ENCODE measurements around the gene MAP3K20.
"Not testable (repeated sequence)": the region's sequence is repeated elsewhere in the genome, so short reads cannot be mapped to it uniquely, and the experiment has no call there.

The MAP3K20 gene

GRCh38 chr2:173249661-173250641 is 174.3 kb downstream of the MAP3K20 start:
- H3K9me3 Mint-ChIP-seq = no peaks in the 10 kb centered on the region
- peaks cover 51% of the 10 kb centered on the region for H3K36me3 Mint-ChIP-seq (ENCODE audit: low read depth)
- intact Hi-C loops (cut with micrococcal nuclease) = no loop called here
- no peak overlapping the region for H3K27ac Mint-ChIP-seq
- no peaks in the 10 kb centered on the region for H3K27me3 Mint-ChIP-seq
- H3K4me1 Mint-ChIP-seq (ENCODE audit: low read depth) = peaks cover 5% of the 10 kb centered on the region
- no peak overlapping the region for H3K4me3 Mint-ChIP-seq

GRCh38 chr2:173251225-173251624 is 175.6 kb downstream of the MAP3K20 start:
- Mint-ChIP-seq H3K27me3 (no peaks in the 10 kb centered on the region), H3K27ac (no peak overlapping the region), H3K4me3 (no peak overlapping the region), H3K4me1 (ENCODE audit: low read depth) (peaks cover 5% of the 10 kb centered on the region), H3K9me3 (no peaks in the 10 kb centered on the region), H3K36me3 (ENCODE audit: low read depth) (peaks cover 55% of the 10 kb centered on the region)
- intact Hi-C loops (cut with micrococcal nuclease) = no loop called here

GRCh38 chr2:173252581-173252980 is 176.9 kb downstream of the MAP3K20 start:
- peaks cover 5% of the 10 kb centered on the region for H3K4me1 Mint-ChIP-seq (ENCODE audit: low read depth)
- intact Hi-C loops (cut with micrococcal nuclease) = no loop called here
- H3K27ac Mint-ChIP-seq = no peak overlapping the region
- H3K27me3 Mint-ChIP-seq = no peaks in the 10 kb centered on the region
- peaks cover 47% of the 10 kb centered on the region for H3K36me3 Mint-ChIP-seq (ENCODE audit: low read depth)
- no peaks in the 10 kb centered on the region for H3K9me3 Mint-ChIP-seq
- H3K4me3 Mint-ChIP-seq = no peak overlapping the region

GRCh38 chr2:173254659-173255058 is 179.0 kb downstream of the MAP3K20 start:
- intact Hi-C loops (cut with micrococcal nuclease) = no loop called here
- peaks cover 5% of the 10 kb centered on the region for H3K4me1 Mint-ChIP-seq (ENCODE audit: low read depth)

GRCh38 chr2:173258701-173259100 is 183.1 kb downstream of the MAP3K20 start:
- Mint-ChIP-seq H3K36me3 (ENCODE audit: low read depth) (peaks cover 46% of the 10 kb centered on the region), H3K9me3 (no peaks in the 10 kb centered on the region), H3K27me3 (no peaks in the 10 kb centered on the region), H3K4me1 (ENCODE audit: low read depth) (peaks cover 22% of the 10 kb centered on the region), H3K4me3 (no peak overlapping the region), H3K27ac (no peak overlapping the region)
- intact Hi-C loops (cut with micrococcal nuclease) = no loop called here

More at GRCh38 chr2:173254659-173255058, 179.0 kb downstream of the MAP3K20 start:
- Mint-ChIP-seq H3K27ac (no peak overlapping the region), H3K36me3 (ENCODE audit: low read depth) (peaks cover 53% of the 10 kb centered on the region), H3K27me3 (no peaks in the 10 kb centered on the region), H3K4me3 (no peak overlapping the region), H3K9me3 (no peaks in the 10 kb centered on the region)

- peaks cover 59% of the 10 kb centered on the region for H3K36me3 Mint-ChIP-seq (ENCODE audit: low read depth)
Measured at GRCh38 chr2:173262356-173262755, 186.7 kb downstream of the MAP3K20 start.

GRCh38 chr2:173264151-173264550 is 188.5 kb downstream of the MAP3K20 start:
- intact Hi-C loops (cut with micrococcal nuclease) = no loop called here
- peaks cover 59% of the 10 kb centered on the region for H3K36me3 Mint-ChIP-seq (ENCODE audit: low read depth)
- H3K4me3 Mint-ChIP-seq = peak overlapping the region; percentile 66
- no peaks in the 10 kb centered on the region for H3K9me3 Mint-ChIP-seq
- peaks cover 47% of the 10 kb centered on the region for H3K4me1 Mint-ChIP-seq (ENCODE audit: low read depth)
- peak overlapping the region; percentile 90 for H3K27ac Mint-ChIP-seq
- H3K27me3 Mint-ChIP-seq = no peaks in the 10 kb centered on the region

More at GRCh38 chr2:173262356-173262755, 186.7 kb downstream of the MAP3K20 start:
- Mint-ChIP-seq H3K27ac (peak overlapping the region; percentile 76), H3K4me1 (ENCODE audit: low read depth) (peaks cover 47% of the 10 kb centered on the region)
- H3K4me3 Mint-ChIP-seq; H3K9me3 Mint-ChIP-seq; H3K27me3 Mint-ChIP-seq; intact Hi-C loops (cut with micrococcal nuclease): not testable (repeated sequence)

GRCh38 chr2:173264603-173265366 is 189.1 kb downstream of the MAP3K20 start:
- H3K27me3 Mint-ChIP-seq = no peaks in the 10 kb centered on the region
- H3K27ac Mint-ChIP-seq = peak overlapping the region; percentile 90
- intact Hi-C loops (cut with micrococcal nuclease) = no loop called here
- peak overlapping the region; percentile 66 for H3K4me3 Mint-ChIP-seq
- H3K36me3 Mint-ChIP-seq (ENCODE audit: low read depth) = peaks cover 54% of the 10 kb centered on the region
- H3K9me3 Mint-ChIP-seq = no peaks in the 10 kb centered on the region
- peaks cover 47% of the 10 kb centered on the region for H3K4me1 Mint-ChIP-seq (ENCODE audit: low read depth)

GRCh38 chr2:173271135-173271534 is 195.5 kb downstream of the MAP3K20 start:
- H3K9me3 Mint-ChIP-seq = peaks cover 9% of the 10 kb centered on the region
- H3K27me3 Mint-ChIP-seq = peaks cover 5% of the 10 kb centered on the region
- H3K27ac Mint-ChIP-seq = no peak overlapping the region
- peaks cover 14% of the 10 kb centered on the region for H3K4me1 Mint-ChIP-seq (ENCODE audit: low read depth)
- peaks cover 22% of the 10 kb centered on the region for H3K36me3 Mint-ChIP-seq (ENCODE audit: low read depth)
- intact Hi-C loops (cut with micrococcal nuclease) = no loop called here
- H3K4me3 Mint-ChIP-seq = no peak overlapping the region

GRCh38 chr2:173271825-173272224 is 196.2 kb downstream of the MAP3K20 start:
- H3K27me3 Mint-ChIP-seq = peaks cover 5% of the 10 kb centered on the region
- peaks cover 11% of the 10 kb centered on the region for H3K9me3 Mint-ChIP-seq
- intact Hi-C loops (cut with micrococcal nuclease) = no loop called here
- H3K36me3 Mint-ChIP-seq (ENCODE audit: low read depth) = peaks cover 15% of the 10 kb centered on the region
- no peak overlapping the region for H3K4me3 Mint-ChIP-seq
- no peak overlapping the region for H3K27ac Mint-ChIP-seq
- peaks cover 11% of the 10 kb centered on the region for H3K4me1 Mint-ChIP-seq (ENCODE audit: low read depth)

- intact Hi-C loops (cut with micrococcal nuclease) = no loop called here
- H3K4me3 Mint-ChIP-seq = no peak overlapping the region
- peaks cover 5% of the 10 kb centered on the region for H3K27me3 Mint-ChIP-seq
- H3K4me1 Mint-ChIP-seq (ENCODE audit: low read depth) = peaks cover 11% of the 10 kb centered on the region
- H3K36me3 Mint-ChIP-seq (ENCODE audit: low read depth) = peaks cover 5% of the 10 kb centered on the region
- H3K27ac Mint-ChIP-seq = no peak overlapping the region
- H3K9me3 Mint-ChIP-seq = peaks cover 11% of the 10 kb centered on the region
Measured at GRCh38 chr2:173272849-173273248, 197.2 kb downstream of the MAP3K20 start.

- H3K9me3 Mint-ChIP-seq = peaks cover 11% of the 10 kb centered on the region
- no peak overlapping the region for H3K27ac Mint-ChIP-seq
- intact Hi-C loops (cut with micrococcal nuclease) = no loop called here
- no peak overlapping the region for H3K4me3 Mint-ChIP-seq
- peaks cover 13% of the 10 kb centered on the region for H3K4me1 Mint-ChIP-seq (ENCODE audit: low read depth)
- peaks cover 3% of the 10 kb centered on the region for H3K27me3 Mint-ChIP-seq
- no peaks in the 10 kb centered on the region for H3K36me3 Mint-ChIP-seq (ENCODE audit: low read depth)
Measured at GRCh38 chr2:173278794-173279526, 203.3 kb downstream of the MAP3K20 start.

GRCh38 chr2:173279527-173279868 is 203.9 kb downstream of the MAP3K20 start:
- peaks cover 11% of the 10 kb centered on the region for H3K9me3 Mint-ChIP-seq
- intact Hi-C loops (cut with micrococcal nuclease) = no loop called here
- no peaks in the 10 kb centered on the region for H3K36me3 Mint-ChIP-seq (ENCODE audit: low read depth)
- H3K27ac Mint-ChIP-seq = no peak overlapping the region
- no peak overlapping the region for H3K4me3 Mint-ChIP-seq
- H3K27me3 Mint-ChIP-seq = peaks cover 3% of the 10 kb centered on the region
- peaks cover 13% of the 10 kb centered on the region for H3K4me1 Mint-ChIP-seq (ENCODE audit: low read depth)
